Prostate gland (tissue), 2 donors: ENCODE data around the gene TMEM59. TPM values are rescaled to one million over a fixed set of nuclear protein-coding genes. Genes with fewer than 3 reads are reported as not detected.

ENCODE experiments used
- DNase-seq: peaks from one replicate; pipeline ENCODE4 v3.0.0-alpha.2; 2019; ENCODE audit warnings: low spot score
- H3K27ac ChIP-seq, 2 donors: fragments of 200-600 bp; sonication (generic); 2 replicates each; pipeline ENCODE4 v1.5.1; 2017 to 2019
- H3K27me3 ChIP-seq: fragments of 200-600 bp; sonication (generic); replicated peaks from 2 replicates; pipeline ENCODE4 v1.5.1; 2019; ENCODE audit not compliant: insufficient read depth
- H3K36me3 ChIP-seq, 2 donors: fragments of 200-600 bp; sonication (generic); 1 replicate in 1 of 2; 2 replicates in 1 of 2; pipeline versions ENCODE4 v1.5.1 to v1.8.1; 2017 to 2019
- H3K4me1 ChIP-seq: fragments of 200-600 bp; sonication (generic); replicated peaks from 2 replicates; pipeline ENCODE4 v1.5.1; 2019
- H3K4me3 ChIP-seq, 2 donors: fragments of 200-600 bp; sonication (generic); 2 replicates each; pipeline ENCODE4 v1.5.1; 2017 to 2019
- H3K9me3 ChIP-seq: fragments of 200-600 bp; sonication (generic); 2 replicates; pipeline ENCODE4 v1.5.1; 2017
- CTCF ChIP-seq, 4 experiments: fragments of 200-600 bp in 2 of 4; fragments of 450-650 bp in 2 of 4; sonication (generic) in 2 of 4; IDR thresholded peaks; 1 replicate in 3 of 4; 2 replicates in 1 of 4; pipeline ENCODE4 v1.5.1; 2016 to 2019; ENCODE audit warnings: antibody characterized with exemption in 4 of 4, mild to moderate bottlenecking in 2 of 4, moderate library complexity in 2 of 4
- POLR2A ChIP-seq: fragments of 450-650 bp; IDR thresholded peaks from one replicate; pipeline ENCODE4 v1.6.1; 2016; ENCODE audit warnings: antibody characterized with exemption, mild to moderate bottlenecking
- POLR2AphosphoS5 ChIP-seq: sonication (generic); formaldehyde crosslinking; IDR thresholded peaks from one replicate; pipeline ENCODE4 v1.6.1; 2017; ENCODE audit warnings: antibody characterized with exemption
- WGBS: methylation state at CpG from one replicate; pipeline ENCODE4 v1.1.5; 2018; 5-methylcytosine and 5-hydroxymethylcytosine counted together
- intact Hi-C: fragments of 100-400 bp; cut with DNase I; formaldehyde crosslinking; loops from one replicate; pipeline ENCODE4 v1.14.2; 2022
- total RNA-seq, 2 donors: library from RNA; depleted of rRNA; stranded (reverse); fragments of >200 nt; gene quantifications; one replicate each; pipeline ENCODE4 v1.1.0, GENCODE V29; 2016

The TMEM59 gene
- total RNA-seq, 2 donors from 2014 or later: 394 to 817 TPM

DNA sequence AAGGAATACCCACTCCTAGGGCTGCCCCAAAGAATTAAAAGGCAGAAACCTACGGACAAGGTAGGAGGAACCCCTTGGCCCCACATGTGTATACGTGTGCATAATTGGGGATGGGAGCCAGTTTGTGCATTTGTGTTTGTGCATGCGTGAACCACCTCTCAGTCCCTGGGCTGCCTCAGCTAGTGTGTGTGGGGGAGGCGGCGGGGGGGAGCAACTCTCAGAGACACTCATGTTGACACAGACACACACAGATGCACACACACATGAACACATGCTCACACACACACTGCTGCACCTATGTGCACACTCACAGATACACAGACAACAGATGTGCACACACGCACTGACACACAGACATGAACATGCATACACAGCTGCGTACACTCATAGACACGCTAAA lies 40.1 kb downstream of the TMEM59 start:
- H3K4me3 ChIP-seq: no peak overlapping the region
- no peak overlapping the region for H3K27ac ChIP-seq
- H3K36me3 ChIP-seq: no peaks in the 10 kb centered on the region
- H3K9me3 ChIP-seq: no peaks in the 10 kb centered on the region
- H3K27me3 ChIP-seq: no peaks in the 10 kb centered on the region
- TF ChIP-seq CTCF (IDR thresholded peaks at IDR 0.05) (no peak), POLR2AphosphoS5 (no peak), POLR2A (no peak)
- H3K4me1 ChIP-seq: peaks cover 7% of the 10 kb centered on the region
- WGBS: 85% methylated on average over 8 of the region's 8 CpGs
- DNase-seq: no peak
- intact Hi-C loops: no loop called here

DNA sequence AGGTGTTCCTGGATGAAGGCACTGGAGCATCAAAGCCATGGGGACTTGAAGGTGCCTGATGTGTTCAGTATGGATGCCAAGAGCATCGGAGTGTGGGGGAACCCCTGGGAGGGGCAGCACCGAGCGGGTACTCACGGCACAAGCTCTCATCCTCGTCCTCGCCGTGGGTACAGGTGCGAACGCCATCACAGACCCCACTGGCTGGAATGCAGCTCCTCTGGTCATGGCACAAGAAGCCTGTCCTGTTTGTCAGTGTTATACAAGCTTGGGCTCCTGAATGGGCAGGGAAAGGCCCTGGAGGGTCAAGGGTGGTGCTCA lies 41.0 kb downstream of the TMEM59 start:
- intact Hi-C loops: no loop called here
- H3K27ac ChIP-seq: no peak overlapping the region
- no peak for DNase-seq
- WGBS: 86% methylated on average over 9 of the region's 9 CpGs
- no peak for TF ChIP-seq POLR2A
- H3K4me1 ChIP-seq: peaks cover 7% of the 10 kb centered on the region
- no peaks in the 10 kb centered on the region for H3K27me3 ChIP-seq
- H3K4me3 ChIP-seq: no peak overlapping the region
- H3K36me3 ChIP-seq: no peaks in the 10 kb centered on the region
- no peaks in the 10 kb centered on the region for H3K9me3 ChIP-seq

- DNase-seq: no peak
- Histone ChIP-seq H3K27me3 (no peaks in the 10 kb centered on the region), H3K4me1 (peaks cover 7% of the 10 kb centered on the region), H3K27ac (no peak overlapping the region), H3K4me3 (no peak overlapping the region), H3K36me3 (no peaks in the 10 kb centered on the region), H3K9me3 (no peaks in the 10 kb centered on the region)
- intact Hi-C loops: no loop called here
- WGBS: 86% methylated on average over 9 of the region's 9 CpGs
- no peak for TF ChIP-seq POLR2A
- TF ChIP-seq CTCF (IDR thresholded peaks at IDR 0.05): no peak
- TF ChIP-seq POLR2AphosphoS5: no peak
Observed at GRCh38 chr1:54011316-54012007, 41.5 kb downstream of the TMEM59 start.

DNA sequence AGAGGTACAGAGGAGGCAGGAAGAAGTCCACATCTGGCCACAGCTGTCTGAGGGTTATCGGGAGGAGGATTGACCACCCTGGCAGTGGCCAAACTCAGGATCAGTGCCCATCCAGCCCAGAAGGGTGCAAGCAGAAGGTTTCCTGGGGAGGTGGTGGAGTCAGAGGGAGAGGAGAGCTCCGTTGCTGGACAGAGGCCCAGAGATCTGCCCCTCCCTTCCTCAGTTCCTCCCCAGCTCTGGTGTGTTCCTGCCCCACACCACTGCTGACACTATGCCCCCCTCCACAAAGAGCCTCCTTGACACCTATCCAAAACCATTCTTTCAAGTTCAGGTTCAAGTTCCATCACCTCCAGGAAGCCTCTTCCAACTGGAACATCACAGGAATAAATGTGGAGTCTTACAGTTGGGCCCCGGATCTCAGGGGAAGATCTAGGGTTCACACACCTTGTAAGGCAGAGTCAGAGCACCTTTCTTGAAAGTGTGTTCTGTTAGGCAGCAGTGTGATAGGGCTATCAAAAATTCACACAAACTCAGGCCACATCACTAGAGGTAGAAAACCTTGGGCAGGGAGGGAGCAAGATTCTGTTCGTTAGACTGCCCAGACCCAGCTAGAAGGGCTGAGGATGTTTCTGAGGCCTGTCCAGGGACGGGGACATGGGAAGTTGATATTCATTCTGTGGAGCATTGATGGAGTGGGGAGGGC lies 42.4 kb downstream of the TMEM59 start:
- no peak for DNase-seq
- Histone ChIP-seq H3K4me3 (no peak overlapping the region), H3K27me3 (no peaks in the 10 kb centered on the region), H3K4me1 (no peaks in the 10 kb centered on the region), H3K27ac (no peak overlapping the region), H3K9me3 (no peaks in the 10 kb centered on the region), H3K36me3 (no peaks in the 10 kb centered on the region)
- TF ChIP-seq POLR2AphosphoS5: no peak
- TF ChIP-seq POLR2A: no peak
- TF ChIP-seq CTCF (IDR thresholded peaks at IDR 0.05): no peak
- intact Hi-C loops: no loop called here
- 83% methylated on average over 5 of the region's 5 CpGs for WGBS

DNA sequence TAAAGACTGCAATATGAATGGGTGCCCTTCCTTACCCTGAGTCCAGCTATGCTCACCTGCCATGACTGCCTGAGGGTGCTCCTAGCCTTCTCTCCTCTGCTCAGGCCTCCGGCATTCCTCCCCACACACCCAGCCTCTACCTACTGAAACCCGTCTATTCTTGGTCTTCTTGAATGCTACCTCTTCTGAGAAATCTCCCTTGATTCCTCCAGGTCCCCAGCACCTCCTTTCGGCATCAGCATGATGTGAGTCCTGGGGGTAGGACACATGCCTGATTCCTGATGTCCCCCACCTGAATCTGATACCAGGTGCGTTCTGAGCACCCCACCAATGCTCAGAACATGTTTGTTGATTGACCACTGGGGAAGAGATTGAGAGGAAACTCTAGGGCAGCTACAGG lies 43.6 kb downstream of the TMEM59 start:
- no peak for DNase-seq
- Histone ChIP-seq H3K36me3 (no peaks in the 10 kb centered on the region), H3K4me1 (no peaks in the 10 kb centered on the region), H3K4me3 (no peak overlapping the region), H3K27ac (no peak overlapping the region), H3K27me3 (no peaks in the 10 kb centered on the region), H3K9me3 (no peaks in the 10 kb centered on the region)
- 90% methylated on average over 4 of the region's 4 CpGs for WGBS
- TF ChIP-seq POLR2A (no peak), POLR2AphosphoS5 (no peak), CTCF (IDR thresholded peaks at IDR 0.05) (no peak)
- intact Hi-C loops: no loop called here
